GM18505 (cell line): ENCODE data around the gene CACNG8.
"Not testable (repeated sequence)": the region's sequence is repeated elsewhere in the genome, so short reads cannot be mapped to it uniquely, and the experiment has no call there.

ENCODE experiments used
- ATAC-seq: cut with Tn5 transposase; IDR thresholded peaks from one replicate; pipeline ENCODE4 v1.9.1; 2021; ENCODE audit not compliant: unreplicated experiment
- POLR2A ChIP-seq: IDR thresholded peaks from 4 replicates; pipeline ENCODE4 v1.6.1; 2011; ENCODE audit warnings: borderline replicate concordance; ENCODE audit not compliant: insufficient read depth, insufficient read length; ENCODE audit errors: extremely low read depth

CACNG8 gene

DNA sequence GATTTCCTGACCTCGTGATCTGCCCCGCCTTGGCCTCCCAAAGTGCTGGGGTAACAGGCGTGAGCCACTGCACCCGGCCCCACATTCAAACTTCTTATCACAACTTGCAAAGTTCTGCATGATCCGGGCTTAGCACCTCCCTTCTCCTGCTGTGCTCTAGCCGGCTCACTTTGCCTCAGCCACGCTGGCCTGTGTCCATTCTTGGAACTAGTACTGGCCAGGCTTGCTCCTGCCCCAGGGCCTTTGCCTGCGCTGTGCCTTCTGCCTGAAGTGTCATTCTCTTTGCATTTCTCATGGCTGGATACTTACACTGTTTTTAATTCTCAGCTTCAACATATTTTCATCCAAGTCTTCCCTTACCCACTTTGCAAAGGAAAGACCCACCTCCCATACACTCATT, 58.6 kb downstream of the CACNG8 start:
- ATAC-seq = no peak

DNA sequence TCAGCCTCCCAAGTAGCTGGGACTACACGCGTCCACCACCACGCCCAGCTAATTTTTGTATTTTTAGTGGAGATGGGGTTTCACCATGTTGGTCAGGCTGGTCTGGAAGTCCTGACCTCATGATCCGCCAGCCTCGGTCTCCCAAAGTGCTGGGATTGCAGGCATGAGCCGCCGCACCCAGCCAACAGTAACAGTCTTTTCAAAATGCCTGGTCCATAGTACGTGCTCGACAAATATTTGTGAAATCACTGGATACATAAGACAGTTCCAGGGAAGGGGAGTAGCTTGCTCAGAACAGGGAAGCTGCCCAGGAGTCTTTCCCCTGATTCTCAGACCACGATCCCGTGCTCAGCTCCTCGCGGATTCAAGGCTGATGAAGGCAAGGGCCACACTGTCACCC, 59.2 kb downstream of the CACNG8 start:
- TF ChIP-seq POLR2A = no peak
- no peak for ATAC-seq

More for the DNA sequence above, 58.6 kb downstream of the CACNG8 start:
- TF ChIP-seq POLR2A = no peak

DNA sequence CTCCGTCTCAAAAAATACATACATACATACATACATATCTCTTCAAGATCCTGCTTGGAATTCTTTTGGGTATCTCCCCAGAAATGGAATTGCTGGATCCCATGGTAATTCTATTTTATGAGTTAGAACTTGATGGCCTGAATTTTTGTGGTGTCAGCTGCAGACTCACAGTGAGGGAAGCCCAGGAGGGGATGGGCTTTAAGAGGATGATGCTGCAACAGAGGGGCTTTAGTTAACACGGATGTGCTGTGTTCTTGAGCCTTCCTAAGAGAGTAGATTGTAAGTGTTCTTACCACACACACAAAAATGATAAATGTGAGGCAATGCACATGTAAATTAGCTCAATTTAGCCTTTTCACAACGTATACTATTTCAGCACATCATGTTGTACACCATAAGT, 60.5 kb downstream of the CACNG8 start:
- no peak for ATAC-seq
- no peak for TF ChIP-seq POLR2A

DNA sequence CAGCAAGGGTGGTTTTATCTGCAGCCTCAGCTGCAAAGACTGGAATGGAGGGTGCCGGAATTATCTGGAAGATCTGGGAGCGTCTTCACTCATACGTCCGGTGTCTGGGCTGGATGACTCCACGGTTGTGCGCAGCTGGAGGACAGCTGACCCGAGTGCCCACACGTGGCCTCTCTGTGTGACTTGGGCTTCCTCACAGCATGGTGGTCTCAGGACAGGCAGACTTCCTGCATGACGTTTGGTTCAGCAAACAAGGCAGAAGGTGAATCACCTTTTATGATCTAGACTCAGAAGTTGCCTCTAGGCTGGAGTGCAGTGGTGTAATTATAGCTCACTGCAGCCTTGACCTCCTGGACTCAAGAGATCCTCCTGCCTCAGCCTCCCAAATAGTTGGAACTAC, 61.9 kb downstream of the CACNG8 start:
- ATAC-seq = no peak
- TF ChIP-seq POLR2A = no peak

DNA sequence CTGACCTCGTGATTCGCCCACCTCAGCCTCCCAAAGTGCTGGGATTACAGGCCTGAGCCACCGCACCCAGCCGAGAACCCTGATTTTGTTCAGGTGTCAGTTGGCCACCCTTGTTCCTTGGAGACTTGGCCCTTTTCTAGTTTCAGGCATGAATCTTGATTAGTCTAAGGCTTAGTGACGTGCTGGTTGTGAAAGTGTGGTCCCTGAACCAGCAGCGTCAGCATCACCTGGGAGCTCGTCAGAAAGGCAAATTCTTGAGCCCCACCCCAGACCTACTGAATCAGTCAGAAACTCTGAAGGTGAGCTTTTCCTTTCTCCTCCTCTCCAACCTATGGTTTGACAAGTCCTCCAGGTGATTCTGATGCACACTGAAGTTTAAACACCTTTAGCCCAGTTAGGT, 63.9 kb downstream of the CACNG8 start:
- TF ChIP-seq POLR2A = no peak
- no peak for ATAC-seq

DNA sequence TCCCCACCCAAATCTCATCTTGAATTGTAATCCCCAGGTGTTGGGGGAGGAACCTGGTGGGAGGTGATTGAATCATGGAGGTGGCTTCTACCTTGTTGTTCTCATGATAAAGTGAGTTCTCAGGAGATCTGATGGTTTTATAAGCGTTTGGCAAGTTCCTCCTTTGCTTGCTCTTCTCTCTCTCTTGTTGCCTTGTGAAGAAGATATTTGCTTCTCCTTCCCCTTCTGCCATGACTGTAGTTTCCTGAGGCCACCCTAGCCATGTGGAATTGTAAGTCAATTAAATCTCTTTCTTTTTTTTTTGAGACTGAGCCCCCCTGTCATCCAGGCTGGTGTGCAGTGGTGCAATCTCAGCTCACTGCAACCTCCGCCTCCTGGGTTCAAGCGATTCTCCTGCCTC, 66.6 kb downstream of the CACNG8 start:
- no peak for ATAC-seq
- no peak for TF ChIP-seq POLR2A

DNA sequence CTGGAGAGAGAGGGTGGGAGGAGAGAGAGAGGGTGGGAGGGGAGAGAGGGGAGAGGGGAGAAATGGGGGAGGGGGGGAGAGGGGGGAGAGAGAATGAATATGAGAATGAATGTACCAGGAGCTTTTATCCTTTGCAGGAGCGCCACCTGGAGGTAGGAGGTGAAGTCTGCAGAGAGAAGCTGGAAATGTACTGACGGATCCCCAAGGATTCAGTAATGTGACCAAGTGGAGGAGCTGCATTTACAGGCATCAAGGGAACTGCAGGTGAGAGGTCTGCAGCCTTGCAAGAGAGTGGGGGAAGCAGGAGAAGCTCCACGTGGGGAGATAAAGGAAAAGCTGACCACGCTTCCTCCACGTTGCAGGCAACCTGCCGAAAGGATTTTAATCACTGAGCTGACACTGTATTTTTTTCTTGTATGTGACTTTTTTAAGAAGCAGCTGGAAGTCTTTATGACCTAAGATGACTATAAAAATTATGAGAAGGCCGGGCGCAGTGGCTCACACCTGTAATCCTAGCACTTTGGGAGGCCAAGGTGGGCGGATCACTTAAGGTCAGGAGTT, 67.3 kb downstream of the CACNG8 start:
- TF ChIP-seq POLR2A = no peak
- no peak for ATAC-seq

DNA sequence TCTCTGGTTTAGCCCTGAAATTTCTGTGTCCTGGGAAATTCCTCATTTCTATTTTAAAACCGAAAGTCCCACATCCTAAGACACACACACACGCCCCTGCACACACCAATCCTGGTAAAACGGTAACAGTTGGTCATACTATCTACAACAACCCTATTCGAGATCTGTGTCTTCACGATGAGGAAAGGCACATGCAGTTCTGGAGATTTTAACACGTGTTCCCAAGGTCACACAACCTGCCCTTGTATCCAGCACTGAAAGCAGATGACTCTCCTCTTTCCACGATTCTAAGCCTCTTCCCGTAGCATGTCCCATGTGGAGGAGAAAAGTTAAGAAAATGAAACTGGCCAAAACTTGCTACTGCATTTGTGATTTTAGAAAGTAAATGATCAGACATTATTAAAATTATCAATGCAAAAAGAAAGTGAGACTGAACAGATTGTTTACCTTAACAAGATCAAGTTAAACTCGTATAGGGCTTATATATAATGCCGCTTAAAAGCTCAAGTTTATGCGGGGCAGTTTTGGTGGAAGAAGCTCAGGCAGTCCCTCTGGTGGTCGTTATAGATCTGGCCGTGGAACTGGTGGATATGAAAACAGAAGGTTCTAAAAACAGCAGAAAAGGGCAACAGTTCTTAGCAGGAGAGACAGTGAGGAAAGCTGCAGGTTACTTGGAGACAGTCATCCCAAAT, 68.3 kb downstream of the CACNG8 start:
- no peak for ATAC-seq
- TF ChIP-seq POLR2A = no peak

DNA sequence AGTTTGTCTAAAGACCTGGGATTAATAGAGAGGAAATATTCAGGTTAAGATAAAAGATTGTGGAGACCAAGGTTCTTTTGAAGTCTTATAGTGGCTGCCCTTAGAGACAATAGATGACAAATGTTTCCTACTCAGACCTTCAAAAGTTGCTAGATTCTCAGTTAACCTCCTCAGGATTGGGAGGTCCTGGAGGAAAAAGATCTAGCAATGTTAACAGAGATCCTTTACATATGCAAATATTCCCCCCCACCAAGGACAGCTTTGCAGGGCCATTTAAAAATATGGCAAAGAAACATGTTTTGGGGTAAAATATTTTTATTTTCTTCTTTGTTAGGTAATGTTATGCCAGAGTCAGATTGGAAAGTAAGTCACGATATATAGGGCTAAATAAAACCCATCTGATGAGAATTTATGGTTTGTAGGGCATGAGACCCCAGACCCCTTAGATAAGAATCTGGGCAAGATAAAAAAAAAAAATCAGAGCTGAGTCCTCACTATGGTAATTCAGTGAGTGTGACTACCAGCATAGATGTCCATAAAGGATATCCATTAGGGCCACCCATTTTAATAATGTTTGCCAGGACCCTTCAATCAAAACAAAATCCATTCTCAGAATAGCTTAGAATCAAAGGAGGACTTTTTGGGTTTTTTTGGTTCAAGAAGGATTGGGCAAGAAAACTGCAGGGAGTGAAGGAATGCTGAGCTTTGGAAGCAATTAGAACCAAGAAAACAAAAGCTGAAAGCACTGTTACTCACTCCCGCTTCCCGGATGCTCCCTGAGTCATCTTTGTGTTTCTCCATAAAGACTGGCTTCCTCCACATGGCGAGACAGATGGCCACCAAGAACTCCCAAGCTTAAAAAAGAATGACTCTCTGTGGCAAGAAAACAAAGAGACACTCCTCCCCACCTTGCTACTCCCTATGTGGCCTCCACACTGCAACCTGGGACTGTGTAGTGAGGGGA, 72.8 kb downstream of the CACNG8 start:
- no peak for TF ChIP-seq POLR2A
- ATAC-seq = no peak

DNA sequence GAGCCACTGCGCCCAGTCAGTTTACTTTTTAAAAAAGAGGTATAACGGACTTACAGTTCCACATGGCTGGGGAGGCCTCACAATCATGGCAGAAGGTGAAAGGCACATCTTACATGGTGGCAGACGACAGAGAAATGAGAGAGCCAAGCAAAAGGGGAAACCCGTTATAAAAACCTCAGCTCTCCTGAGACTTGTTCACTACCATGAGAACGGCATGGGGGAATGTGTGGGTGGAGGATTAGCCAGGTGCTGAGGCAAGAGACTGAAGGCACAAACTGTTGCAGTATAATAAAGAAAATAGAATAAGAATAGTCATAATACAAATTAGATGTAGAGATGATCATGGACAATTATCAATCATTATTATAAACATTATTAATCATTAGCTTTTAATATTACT, 73.8 kb downstream of the CACNG8 start:
- not testable (repeated sequence) for ATAC-seq
